ENCODE data around the gene WHRN.

GRCh38 chr9:114529285-114529684 lies 24.0 kb upstream of the WHRN start:
- no peak for TF ChIP-seq EZH2 (IDR thresholded peaks at IDR 0.05; ENCODE audit: low read length)
- TF ChIP-seq CTCF (optimal IDR thresholded peaks at IDR 0.05 in 1 of 3, IDR thresholded peaks at IDR 0.05 in 1 of 3, conservative IDR thresholded peaks at IDR 0.05 in 1 of 3; ENCODE audit: extremely low read depth in 1 of 3, insufficient read depth in 2 of 3, low read length in 3 of 3): no peak

All from keratinocyte (primary cell).